Activated CD4-positive, alpha-beta T cell treated with anti-CD3 and anti-CD28 coated beads for 36 hours (primary cell): ENCODE results near the gene FAM81B. TPM values are rescaled to one million over a fixed set of nuclear protein-coding genes. Genes with fewer than 3 reads are reported as not detected.
"Not testable (repeated sequence)": the region's sequence is repeated elsewhere in the genome, so short reads cannot be mapped to it uniquely, and the experiment has no call there.

Source experiments
- ATAC-seq: fragments of 200-7000 bp; cut with Tn5 transposase; one replicate; pipeline ENCODE4 v1.10.0; 2021; ENCODE audit warnings: mild to moderate bottlenecking, moderate library complexity
- CTCF ChIA-PET: fragments of 350-600 bp; sonication (Branson Sonifier 250); formaldehyde crosslinking; loops from one replicate; lab custom pipeline; 2021; ENCODE audit warnings: antibody characterized with exemption; lab: Charles Lee
- POLR2A ChIA-PET: fragments of 350-600 bp; sonication (Branson Sonifier 250); formaldehyde crosslinking; loops from one replicate; lab custom pipeline; 2021; ENCODE audit warnings: antibody characterized with exemption, inconsistent platforms; lab: Charles Lee
- DNase-seq: peaks from one replicate; pipeline ENCODE4 v3.0.0-alpha.2; 2020
- H3K27ac Mint-ChIP-seq: one replicate; pipeline ENCODE4 v1.8.0; 2021; ENCODE audit warnings: mixed read lengths
- H3K27me3 Mint-ChIP-seq: one replicate; pipeline ENCODE4 v1.8.0; 2021; ENCODE audit warnings: mixed read lengths
- H3K36me3 Mint-ChIP-seq: one replicate; pipeline ENCODE4 v1.8.0; 2021; ENCODE audit warnings: low read depth, mixed read lengths
- H3K4me1 Mint-ChIP-seq: one replicate; pipeline ENCODE4 v1.8.0; 2021; ENCODE audit warnings: mixed read lengths
- H3K4me3 Mint-ChIP-seq: one replicate; pipeline ENCODE4 v1.8.0; 2021; ENCODE audit warnings: mild to moderate bottlenecking, moderate library complexity, mixed read lengths
- H3K9me3 Mint-ChIP-seq: one replicate; pipeline ENCODE4 v1.8.0; 2021; ENCODE audit warnings: low read depth, mixed read lengths
- intact Hi-C, 2 experiments: fragments of 100-400 bp; cut with DNase I in 1 of 2; cut with micrococcal nuclease in 1 of 2; formaldehyde crosslinking; loops; one replicate each; pipeline versions ENCODE4 v1.14.2 to v1.15.1; 2022 to 2024; cut with DNase I, micrococcal nuclease
- total RNA-seq, 2 experiments: library from RNA; stranded (reverse); gene quantifications; one replicate each; pipeline ENCODE4 v1.2.3, GENCODE V29; 2021

The FAM81B gene, protein sequence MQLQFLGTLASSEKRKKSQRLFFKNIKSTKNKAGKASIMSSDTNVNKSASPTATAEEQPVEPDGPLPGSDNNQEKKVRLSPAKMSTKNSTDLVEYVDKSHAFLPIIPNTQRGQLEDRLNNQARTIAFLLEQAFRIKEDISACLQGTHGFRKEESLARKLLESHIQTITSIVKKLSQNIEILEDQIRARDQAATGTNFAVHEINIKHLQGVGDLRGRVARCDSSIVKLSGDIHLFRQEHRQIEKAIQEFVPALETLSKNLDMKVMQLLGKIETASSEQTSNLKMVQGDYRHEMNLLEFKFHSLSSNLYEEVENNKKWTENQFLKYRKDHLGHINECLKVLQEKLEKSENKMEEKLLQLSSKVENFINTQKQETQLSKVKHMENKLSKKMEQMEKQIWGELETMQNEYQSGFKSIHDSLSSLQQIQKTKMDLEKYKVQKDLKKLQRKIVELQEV
- not detected for total RNA-seq

DNA sequence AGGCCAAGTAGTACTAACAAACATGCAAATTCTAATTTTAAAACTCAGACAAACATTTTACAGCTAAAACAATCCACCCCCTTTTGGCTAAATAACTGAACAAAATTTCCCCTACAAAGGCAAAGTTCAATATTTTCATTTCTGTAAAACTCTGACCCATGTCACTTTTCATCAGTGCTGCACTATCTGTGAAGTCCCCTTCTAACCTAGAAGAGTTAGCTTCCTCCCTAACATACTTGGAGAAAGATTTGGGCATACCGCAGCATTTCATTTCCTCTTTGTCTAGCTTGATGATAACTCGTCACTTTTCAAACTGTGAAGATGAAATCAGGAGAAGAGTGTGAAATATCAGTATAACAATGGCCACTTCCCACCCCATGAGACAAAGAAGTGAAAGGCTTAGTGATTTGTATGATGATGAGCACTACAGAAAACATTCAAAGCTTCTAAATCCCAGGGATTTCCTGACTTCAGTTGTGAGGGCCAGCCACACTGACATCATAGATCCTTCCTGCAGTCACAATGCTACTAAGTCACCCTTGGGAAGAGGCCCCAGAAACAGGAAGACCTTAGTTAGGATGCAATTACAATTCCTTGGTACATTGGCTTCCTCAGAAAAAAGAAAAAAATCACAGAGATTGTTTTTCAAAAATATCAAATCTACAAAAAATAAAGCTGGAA, at the start of gene FAM81B:
FAM81B (plus strand) TSS at position 555 of the 681 bp plus-strand sequence; CDS start at position 579, 24 bp downstream.
- Mint-ChIP-seq H3K4me1 (no peaks in the 10 kb centered on the region), H3K27ac (no peak within 1 kb of the TSS), H3K27me3 (peaks cover 5% of the 10 kb centered on the region), H3K4me3 (no peak within 1 kb of the TSS), H3K36me3 (no peaks in the 10 kb centered on the region), H3K9me3 (no peaks in the 10 kb centered on the region)
- DNase-seq (no peak), ATAC-seq (no peak)
- POLR2A ChIA-PET: no interaction called here
- CTCF ChIA-PET: interaction anchor here (0.6 kb wide), 1 partner anchor 616 kb away, joined by 3 read pairs; no protein-coding TSS in a partner anchor
- intact Hi-C loops: no loop called here

DNA sequence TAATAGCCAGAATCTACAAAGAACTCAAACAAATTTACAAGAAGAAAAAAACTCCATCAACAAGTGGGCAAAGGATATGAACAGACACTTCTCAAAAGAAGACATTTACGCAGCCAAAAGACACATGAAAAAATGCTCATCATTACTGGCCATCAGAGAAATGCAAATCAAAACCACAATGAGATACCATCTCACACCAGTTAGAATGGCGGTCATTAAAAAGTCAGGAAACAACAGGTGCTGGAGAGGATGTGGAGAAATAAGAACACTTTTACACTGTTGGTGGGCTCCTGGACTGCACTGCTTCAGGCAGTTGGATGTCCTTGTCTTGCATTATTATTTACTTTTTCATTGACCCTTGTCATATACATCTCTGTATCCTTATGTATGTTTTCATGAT, 49.7 kb upstream of the FAM81B start:
- H3K27ac Mint-ChIP-seq, H3K4me3 Mint-ChIP-seq, POLR2A ChIA-PET, CTCF ChIA-PET, intact Hi-C loops, DNase-seq, ATAC-seq, H3K4me1 Mint-ChIP-seq, H3K36me3 Mint-ChIP-seq, H3K27me3 Mint-ChIP-seq, H3K9me3 Mint-ChIP-seq: not testable (repeated sequence)

DNA sequence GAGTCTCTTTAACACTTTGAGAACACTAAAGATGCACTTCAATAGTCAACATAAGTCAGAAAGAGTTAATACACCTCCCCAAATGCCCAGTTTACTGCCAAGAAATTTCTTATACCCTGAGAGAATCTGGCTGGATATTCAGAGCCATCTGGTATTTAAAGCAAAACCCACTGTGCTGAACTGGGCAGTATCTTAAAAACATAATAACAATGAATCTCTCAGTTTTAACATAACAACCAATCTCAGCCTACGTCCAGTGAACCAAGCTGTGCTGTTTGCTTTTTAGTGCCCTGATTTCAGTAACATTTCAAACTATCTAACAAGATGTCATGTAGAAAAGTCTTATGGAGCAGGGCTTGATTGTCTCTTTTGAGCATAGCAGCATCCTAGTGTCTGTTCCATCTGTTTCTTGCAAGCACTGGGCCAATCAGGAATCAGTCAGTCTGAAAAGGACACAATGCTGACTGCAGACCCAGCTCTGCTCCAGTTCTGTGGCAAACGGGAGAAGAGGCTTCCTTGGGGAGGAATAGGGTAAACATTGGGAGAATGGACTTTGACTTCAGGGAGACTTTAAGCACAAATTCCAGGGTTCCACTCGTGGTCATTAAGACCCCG, 43.6 kb upstream of the FAM81B start:
- intact Hi-C loops: no loop called here
- ATAC-seq (no peak), DNase-seq (no peak)
- ChIA-PET POLR2A (no interaction called here), CTCF (no interaction called here)
- no peak overlapping the region for H3K27ac Mint-ChIP-seq
- H3K4me3 Mint-ChIP-seq: no peak overlapping the region
- no peaks in the 10 kb centered on the region for H3K27me3 Mint-ChIP-seq
- no peaks in the 10 kb centered on the region for H3K36me3 Mint-ChIP-seq
- H3K4me1 Mint-ChIP-seq: no peaks in the 10 kb centered on the region
- no peaks in the 10 kb centered on the region for H3K9me3 Mint-ChIP-seq

DNA sequence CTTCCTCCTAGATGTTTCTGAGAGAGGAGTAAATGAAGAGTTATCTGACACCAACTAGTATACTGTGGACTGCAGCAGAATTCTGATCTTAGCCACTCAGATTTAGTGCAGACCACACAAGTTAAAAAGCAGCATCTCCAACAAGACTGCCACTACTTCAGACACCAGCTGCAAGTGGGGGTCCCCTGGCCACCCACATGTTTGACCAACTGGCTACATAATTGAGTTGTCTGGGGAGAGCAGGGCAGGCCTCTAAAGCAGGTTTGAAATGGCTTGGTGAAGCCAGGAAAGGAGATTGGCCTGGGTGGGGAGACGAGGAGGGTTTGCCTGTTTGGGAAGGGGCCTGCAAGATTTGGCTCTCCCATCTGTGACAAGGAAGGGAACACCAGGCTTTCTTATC, 40.5 kb upstream of the FAM81B start:
- Mint-ChIP-seq H3K36me3 (no peaks in the 10 kb centered on the region), H3K4me1 (no peaks in the 10 kb centered on the region), H3K4me3 (no peak overlapping the region), H3K27me3 (no peaks in the 10 kb centered on the region), H3K9me3 (no peaks in the 10 kb centered on the region), H3K27ac (no peak overlapping the region)
- ATAC-seq (no peak), DNase-seq (no peak)
- intact Hi-C loops: no loop called here
- ChIA-PET POLR2A (no interaction called here), CTCF (no interaction called here)

DNA sequence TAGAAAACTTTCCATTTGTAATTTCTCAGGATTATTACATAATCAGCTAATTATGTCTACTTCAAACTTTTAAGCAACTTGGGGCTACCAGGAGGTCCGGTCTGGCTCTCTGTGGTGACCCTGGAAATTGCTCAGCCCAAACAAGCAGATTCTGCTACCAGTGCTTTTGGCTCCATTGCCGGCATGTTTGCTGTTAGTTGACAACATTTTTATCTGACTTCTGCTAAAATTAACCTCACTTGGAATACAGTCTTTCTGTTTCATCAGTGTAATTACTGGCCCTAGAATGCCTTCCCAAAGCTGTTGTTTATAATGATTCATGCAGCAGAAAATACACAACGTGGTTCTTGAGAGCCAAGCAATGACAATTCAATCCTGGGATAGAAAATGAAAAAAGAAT, 38.5 kb upstream of the FAM81B start:
- H3K36me3 Mint-ChIP-seq: no peaks in the 10 kb centered on the region
- no peaks in the 10 kb centered on the region for H3K9me3 Mint-ChIP-seq
- no peak overlapping the region for H3K4me3 Mint-ChIP-seq
- ChIA-PET CTCF (interaction anchor here (0.8 kb wide), 1 partner anchor 52 kb away, joined by 5 read pairs; no protein-coding TSS in a partner anchor), POLR2A (no interaction called here)
- intact Hi-C loops: no loop called here
- DNase-seq (no peak), ATAC-seq (no peak)
- H3K27me3 Mint-ChIP-seq: no peaks in the 10 kb centered on the region
- no peaks in the 10 kb centered on the region for H3K4me1 Mint-ChIP-seq
- H3K27ac Mint-ChIP-seq: no peak overlapping the region

DNA sequence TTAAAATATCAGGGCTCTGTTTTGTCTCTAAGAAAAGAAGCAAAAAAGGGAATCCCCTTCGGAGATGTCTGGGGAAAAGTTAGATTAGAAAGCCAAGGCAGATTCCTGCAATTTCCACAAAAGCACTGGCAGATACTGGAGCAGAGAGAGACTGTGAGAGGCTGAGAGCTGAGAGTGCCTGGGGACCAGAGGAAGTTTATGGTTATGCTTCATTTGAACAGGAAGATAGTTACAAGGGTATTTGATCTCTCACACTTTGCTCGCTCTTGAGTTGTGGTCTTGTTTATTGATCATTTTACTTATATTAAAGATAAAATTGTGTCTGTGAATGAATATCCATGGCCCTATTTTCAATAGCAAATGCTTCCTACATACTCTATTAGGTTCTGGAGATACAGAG, 32.8 kb upstream of the FAM81B start:
- Mint-ChIP-seq H3K4me3 (no peak overlapping the region), H3K9me3 (no peaks in the 10 kb centered on the region), H3K27me3 (peaks cover 2% of the 10 kb centered on the region), H3K27ac (no peak overlapping the region), H3K36me3 (no peaks in the 10 kb centered on the region), H3K4me1 (peaks cover 5% of the 10 kb centered on the region)
- no peak for ATAC-seq
- intact Hi-C loops: no loop called here
- DNase-seq: no peak
- CTCF ChIA-PET: no interaction called here
- POLR2A ChIA-PET: no interaction called here

DNA sequence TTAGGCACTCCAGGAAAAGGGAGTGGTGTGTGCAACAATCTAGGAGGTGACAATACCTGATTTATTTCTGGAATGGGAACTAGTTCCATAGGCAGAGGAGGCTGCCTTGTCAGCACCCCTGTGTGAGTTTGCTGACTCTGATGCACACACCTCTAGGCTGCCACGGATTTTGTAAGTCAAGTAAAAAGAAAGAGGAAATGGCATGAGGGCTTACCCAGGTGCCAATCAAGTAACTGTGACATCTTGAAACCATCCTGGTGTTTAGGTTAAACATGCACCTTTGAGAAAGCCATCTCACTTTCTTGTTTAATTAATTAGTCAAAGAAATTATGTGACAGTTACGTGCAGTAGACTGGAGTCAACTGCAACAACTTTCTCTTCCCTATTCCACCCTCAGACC, 32.3 kb upstream of the FAM81B start:
- intact Hi-C loops: no loop called here
- Mint-ChIP-seq H3K27ac (no peak overlapping the region), H3K4me3 (no peak overlapping the region), H3K9me3 (no peaks in the 10 kb centered on the region), H3K27me3 (peaks cover 2% of the 10 kb centered on the region), H3K36me3 (no peaks in the 10 kb centered on the region), H3K4me1 (peaks cover 5% of the 10 kb centered on the region)
- DNase-seq: no peak
- POLR2A ChIA-PET: no interaction called here
- CTCF ChIA-PET: no interaction called here
- ATAC-seq: no peak

DNA sequence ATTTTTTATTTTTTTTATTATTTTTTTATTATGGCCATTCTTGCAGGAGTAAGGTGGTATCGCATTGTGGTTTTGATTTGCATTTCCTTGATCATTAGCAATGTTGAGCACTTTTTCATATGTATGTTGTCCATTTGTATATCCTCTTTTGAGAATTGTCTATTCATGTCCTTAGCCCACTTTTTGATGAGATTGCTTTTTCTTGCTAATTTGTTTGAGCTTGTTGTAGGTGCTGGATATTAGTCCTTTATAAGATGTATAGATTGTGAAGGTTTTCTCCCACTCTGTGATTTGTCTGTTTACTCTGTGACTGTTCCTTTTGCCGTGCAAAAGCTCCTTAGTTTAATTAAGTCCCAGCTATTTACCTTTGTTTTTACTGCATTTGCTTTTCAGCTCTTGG, 30.5 kb upstream of the FAM81B start:
- H3K27me3 Mint-ChIP-seq, POLR2A ChIA-PET, H3K36me3 Mint-ChIP-seq, ATAC-seq, H3K9me3 Mint-ChIP-seq, CTCF ChIA-PET, H3K4me3 Mint-ChIP-seq, intact Hi-C loops, H3K27ac Mint-ChIP-seq, DNase-seq, H3K4me1 Mint-ChIP-seq: not testable (repeated sequence)

DNA sequence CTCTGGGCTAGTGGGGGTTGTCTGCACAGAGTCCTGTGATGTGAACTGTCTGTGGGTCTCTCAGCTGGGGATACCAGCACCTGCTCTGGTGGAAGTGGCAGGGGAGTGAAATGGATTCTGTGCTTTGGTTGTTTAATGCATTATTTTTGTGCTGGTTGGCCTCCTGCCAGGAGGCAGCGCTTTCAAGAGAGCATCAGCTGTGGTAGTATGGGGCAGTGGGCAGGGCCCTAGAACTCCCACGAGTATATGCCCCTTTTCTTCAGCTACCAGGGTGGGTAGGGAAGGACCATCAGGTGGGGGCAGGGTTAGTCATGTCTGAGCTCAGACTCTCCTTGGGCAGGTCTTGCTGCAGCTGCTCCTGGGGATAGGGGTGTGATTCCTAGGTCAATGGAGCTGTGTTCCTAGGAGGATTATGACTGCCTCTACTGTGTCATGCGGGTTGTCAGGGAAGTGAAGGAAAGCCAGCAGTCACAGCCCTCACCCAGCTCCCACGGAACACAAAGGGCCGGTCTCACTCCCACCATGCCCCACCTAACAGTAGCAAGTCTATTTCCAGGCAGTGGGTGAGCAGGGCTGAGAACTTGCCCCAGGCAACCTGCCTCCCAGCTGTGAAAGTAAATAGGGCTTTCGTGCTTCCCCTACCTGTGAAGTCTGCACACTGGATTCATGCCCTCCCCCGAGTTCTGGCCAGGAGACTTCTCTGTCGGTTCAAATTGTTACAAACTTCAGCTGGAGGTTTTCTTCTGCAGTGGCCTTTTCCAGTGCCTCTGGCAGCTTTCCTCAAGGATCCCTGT, 25.7 kb upstream of the FAM81B start:
- ATAC-seq (no peak), DNase-seq (no peak)
- peaks cover 10% of the 10 kb centered on the region for H3K27me3 Mint-ChIP-seq
- H3K36me3 Mint-ChIP-seq: no peaks in the 10 kb centered on the region
- intact Hi-C loops: no loop called here
- no peak overlapping the region for H3K27ac Mint-ChIP-seq
- H3K4me1 Mint-ChIP-seq: no peaks in the 10 kb centered on the region
- CTCF ChIA-PET: interaction anchor here (0.9 kb wide), 1 partner anchor 9 kb away, joined by 3 read pairs; no protein-coding TSS in a partner anchor
- no peak overlapping the region for H3K4me3 Mint-ChIP-seq
- POLR2A ChIA-PET: interaction anchor here (0.6 kb wide), 1 partner anchor 49 kb away, joined by 7 read pairs; no protein-coding TSS in a partner anchor
- no peaks in the 10 kb centered on the region for H3K9me3 Mint-ChIP-seq

DNA sequence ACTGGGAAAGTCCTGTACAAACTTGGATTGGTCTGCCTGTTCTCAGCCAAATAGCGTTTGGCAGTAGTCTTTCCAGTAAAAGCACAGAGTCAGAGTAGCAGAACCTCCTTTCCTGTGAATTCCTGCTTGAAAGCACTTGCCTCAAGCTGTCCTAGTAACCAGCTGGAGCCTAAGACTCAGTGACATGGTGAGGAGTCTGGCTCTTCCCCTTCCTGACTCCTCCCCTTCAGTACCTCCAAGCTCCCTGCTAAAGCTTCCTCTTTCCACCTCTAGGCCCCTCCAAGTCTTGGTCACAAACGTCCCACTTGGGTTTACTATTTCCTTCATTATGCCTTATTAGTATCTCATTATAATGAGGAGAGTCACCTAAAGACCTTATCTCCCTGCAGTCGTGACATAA, 21.4 kb upstream of the FAM81B start:
- intact Hi-C loops: no loop called here
- Mint-ChIP-seq H3K4me3 (no peak overlapping the region), H3K27me3 (peaks cover 14% of the 10 kb centered on the region), H3K9me3 (no peaks in the 10 kb centered on the region), H3K27ac (no peak overlapping the region), H3K36me3 (no peaks in the 10 kb centered on the region), H3K4me1 (no peaks in the 10 kb centered on the region)
- DNase-seq (no peak), ATAC-seq (no peak)
- POLR2A ChIA-PET: interaction anchor here (0.7 kb wide), 1 partner anchor 100 kb away, joined by 3 read pairs; no protein-coding TSS in a partner anchor
- CTCF ChIA-PET: no interaction called here

DNA sequence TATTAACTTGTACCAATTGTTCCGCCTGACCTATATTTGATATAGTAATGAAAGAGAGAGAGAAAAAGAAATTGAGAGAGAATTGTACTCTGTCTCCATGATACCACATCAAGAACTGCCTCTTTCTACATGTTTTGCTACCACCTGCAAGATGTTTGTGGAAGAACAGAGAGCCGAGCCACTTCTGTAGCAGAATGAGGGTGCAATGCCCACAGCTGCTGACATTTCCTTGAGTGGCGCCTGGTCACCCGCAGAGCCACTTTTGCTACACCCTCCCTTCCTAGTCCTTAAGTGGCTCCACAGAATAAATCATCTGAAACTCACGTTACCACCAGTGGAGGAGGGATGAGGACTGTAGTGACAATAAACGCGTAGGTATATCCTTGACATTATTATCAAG, 17.1 kb upstream of the FAM81B start:
- ChIA-PET CTCF (no interaction called here), POLR2A (no interaction called here)
- intact Hi-C loops: no loop called here
- no peak for DNase-seq
- Mint-ChIP-seq H3K36me3 (no peaks in the 10 kb centered on the region), H3K4me1 (no peaks in the 10 kb centered on the region), H3K4me3 (no peak overlapping the region), H3K9me3 (no peaks in the 10 kb centered on the region), H3K27me3 (peaks cover 14% of the 10 kb centered on the region), H3K27ac (no peak overlapping the region)
- no peak for ATAC-seq
